HG03097 (cell line): ENCODE measurements around the gene PROCA1.
A peak's percentile ranks its signal among the peaks of the same experiment; 100 is the strongest.
"Not testable (repeated sequence)": the region's sequence is repeated elsewhere in the genome, so short reads cannot be mapped to it uniquely, and the experiment has no call there.

Experiments used
- ATAC-seq: cut with Tn5 transposase; IDR thresholded peaks from one replicate; pipeline ENCODE4 v1.9.1; 2021; ENCODE audit not compliant: unreplicated experiment, low FRiP score

Gene PROCA1

GRCh38 chr17:28686296-28686695 lies 25.4 kb downstream of the PROCA1 start:
- ATAC-seq: no peak

DNA sequence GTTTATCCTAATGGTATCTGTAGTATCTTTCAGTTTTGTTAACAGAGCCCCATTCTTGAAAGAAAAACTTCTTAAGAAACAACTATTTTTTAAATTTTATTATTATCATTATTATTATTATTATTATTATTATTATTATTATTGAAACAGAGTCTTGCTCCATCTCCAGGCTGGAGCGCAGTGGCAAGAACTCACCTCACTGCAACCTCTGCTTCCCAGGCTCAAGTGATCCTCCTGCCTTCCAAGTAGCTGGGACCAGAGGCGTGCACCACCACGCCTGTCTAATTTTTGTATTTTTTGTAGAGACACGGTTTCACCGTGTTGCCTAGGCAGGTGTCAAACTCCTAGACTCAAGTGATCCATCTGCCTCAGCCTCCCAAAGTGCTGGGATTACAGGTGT lies 26.3 kb downstream of the PROCA1 start:
- no peak for ATAC-seq

DNA sequence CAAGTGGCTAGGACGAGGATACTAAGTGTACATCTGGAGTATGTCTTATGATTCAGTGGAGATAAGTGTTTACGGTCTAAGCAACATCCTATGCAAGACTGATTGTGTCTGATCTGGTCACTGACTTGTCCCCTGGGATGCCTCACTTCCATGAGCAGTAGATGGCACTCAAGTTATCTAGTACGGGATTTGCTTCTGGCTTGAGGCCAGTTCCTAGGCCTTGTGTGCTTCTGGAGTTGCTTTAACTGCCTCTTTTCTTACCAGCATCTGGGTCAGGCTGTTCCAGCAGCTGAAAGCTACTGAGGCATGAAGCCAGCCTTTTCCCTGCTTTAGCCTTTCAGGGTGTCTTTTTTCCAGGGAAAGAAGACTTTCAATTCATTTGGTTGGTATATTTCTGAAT lies 26.7 kb downstream of the PROCA1 start:
- no peak for ATAC-seq

- ATAC-seq: no peak
Observed at GRCh38 chr17:28682655-28683054, 29.0 kb downstream of the PROCA1 start.

GRCh38 chr17:28675980-28676379 lies 35.7 kb downstream of the PROCA1 start:
- no peak for ATAC-seq

GRCh38 chr17:28675490-28675889 lies 36.2 kb downstream of the PROCA1 start:
- no peak for ATAC-seq

GRCh38 chr17:28669918-28670317 lies 41.8 kb downstream of the PROCA1 start:
- ATAC-seq: no peak

GRCh38 chr17:28667870-28668269 lies 43.8 kb downstream of the PROCA1 start:
- no peak for ATAC-seq

- ATAC-seq: no peak
Observed at GRCh38 chr17:28665994-28666393, 45.7 kb downstream of the PROCA1 start.

DNA sequence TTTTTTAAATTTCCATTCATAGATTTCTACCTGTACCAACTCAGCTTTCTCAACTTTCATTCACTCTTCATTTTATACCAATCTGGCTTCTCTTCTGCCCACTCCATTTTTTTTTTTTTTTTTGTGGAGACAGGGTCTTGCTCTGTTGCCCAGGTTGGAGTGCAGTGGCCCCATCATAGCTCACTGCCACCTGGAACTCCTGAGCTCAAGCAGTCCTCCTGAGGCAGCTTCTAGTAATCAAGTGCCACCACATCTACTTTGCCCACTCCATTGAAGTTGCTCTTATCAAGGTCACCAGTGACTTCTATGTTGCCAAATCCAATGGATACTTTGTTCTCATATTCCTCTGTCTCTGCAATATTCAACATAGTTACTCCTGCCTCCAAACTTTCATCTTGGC lies 48.0 kb downstream of the PROCA1 start:
- no peak for ATAC-seq

DNA sequence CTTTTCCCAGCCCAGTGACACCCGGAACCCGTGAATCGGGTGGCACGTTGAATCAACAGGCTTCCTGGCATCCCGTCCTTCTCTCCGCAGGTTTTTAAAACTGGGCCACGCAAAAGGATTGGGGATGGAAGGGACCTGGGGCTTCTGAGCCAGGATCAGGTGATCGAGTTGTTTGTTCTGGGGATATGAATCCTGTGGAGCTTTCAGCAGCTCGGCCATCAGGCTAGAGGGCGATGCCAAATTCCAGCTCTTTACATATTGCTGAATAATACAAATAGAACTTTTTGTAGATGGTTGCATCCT lies 49.2 kb downstream of the PROCA1 start:
- no peak for ATAC-seq

- peak; percentile 72 for ATAC-seq
Observed at GRCh38 chr17:28661635-28662526, 49.8 kb downstream of the PROCA1 start, which contains the start of the genes SDF2 and SUPT6H. SDF2 (minus strand) TSS chr17:28661906; CDS start chr17:28661876, 30 bp downstream. SUPT6H (plus strand) TSS chr17:28662205; CDS start chr17:28673402, 11,197 bp downstream.

DNA sequence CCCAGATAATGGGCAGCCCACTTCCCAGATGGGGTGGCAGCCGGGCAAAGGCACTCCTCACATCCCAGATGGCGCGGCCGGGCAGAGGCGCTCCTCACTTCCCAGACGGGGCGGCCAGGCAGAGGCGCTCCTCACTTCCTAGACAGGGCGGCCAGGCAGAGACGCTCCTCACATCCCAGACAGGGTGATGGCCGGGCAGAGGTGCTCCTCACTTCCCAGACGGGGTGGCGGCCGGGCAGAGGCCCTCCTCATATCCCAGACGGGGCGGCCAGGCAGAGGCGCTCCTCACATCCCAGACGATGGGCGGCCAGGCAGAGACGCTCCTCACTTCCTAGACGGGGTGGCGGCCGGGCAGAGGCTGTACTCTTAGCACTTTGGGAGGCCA lies 52.2 kb downstream of the PROCA1 start:
- ATAC-seq: not testable (repeated sequence)

GRCh38 chr17:28658766-28659496 lies 52.8 kb downstream of the PROCA1 start:
- not testable (repeated sequence) for ATAC-seq

- not testable (repeated sequence) for ATAC-seq
Observed at GRCh38 chr17:28658342-28658741, 53.3 kb downstream of the PROCA1 start.

GRCh38 chr17:28657756-28658155 lies 53.9 kb downstream of the PROCA1 start:
- no peak for ATAC-seq

- ATAC-seq: no peak
Observed at GRCh38 chr17:28655160-28655559, 56.5 kb downstream of the PROCA1 start.
